Fibroblast of lung (primary cell): ENCODE measurements around the gene CFAP70. TPM values are rescaled to one million over a fixed set of nuclear protein-coding genes. Genes with fewer than 3 reads are reported as not detected.
A peak's percentile ranks its signal among the peaks of the same experiment; 100 is the strongest.

Source experiments
- DNase-seq, 2 donors: peaks; one replicate each; pipeline versions ENCODE4 v3.0.0 to v3.0.0-alpha.2; 2010; ENCODE audit warnings: low read depth in 2 of 2
- H2AFZ ChIP-seq: 2 replicates; pipeline ENCODE4 v1.5.1; 2012; ENCODE audit warnings: low read length, control low read depth, inconsistent platforms
- H3K27ac ChIP-seq: 2 replicates; pipeline ENCODE4 v1.5.1; 2011; ENCODE audit warnings: low read length, control low read depth; ENCODE audit not compliant: insufficient read depth
- H3K27me3 ChIP-seq: 2 replicates; pipeline ENCODE4 v1.5.1; 2011; ENCODE audit warnings: mild to moderate bottlenecking, low read length; ENCODE audit not compliant: control insufficient read depth, insufficient read depth
- H3K36me3 ChIP-seq: 2 replicates; pipeline ENCODE4 v1.5.1; 2011; ENCODE audit warnings: low read length; ENCODE audit not compliant: control insufficient read depth, insufficient read depth
- H3K4me1 ChIP-seq: 2 replicates; pipeline ENCODE4 v1.5.1; 2011; ENCODE audit warnings: low read length; ENCODE audit not compliant: control insufficient read depth, insufficient read depth; ENCODE audit errors: extremely low read depth
- H3K4me2 ChIP-seq: 2 replicates; pipeline ENCODE4 v1.5.1; 2011; ENCODE audit warnings: low read length, control low read depth; ENCODE audit not compliant: insufficient read depth; ENCODE audit errors: extremely low read depth
- H3K4me3 ChIP-seq, 4 experiments: fragments of 200-600 bp in 1 of 4; sonication (generic) in 1 of 4; replicated peaks in 1 of 4; 2 replicates each; pipeline ENCODE4 v1.5.1; 2011 to 2016; ENCODE audit warnings: low read length in 4 of 4, low read depth in 3 of 4, mild to moderate bottlenecking in 3 of 4, control low read depth in 2 of 4, inconsistent platforms in 1 of 4, mixed read lengths in 1 of 4; ENCODE audit not compliant: insufficient read depth in 1 of 4; ENCODE audit errors: control extremely low read depth in 1 of 4
- H3K79me2 ChIP-seq: 2 replicates; pipeline ENCODE4 v1.5.1; 2012; ENCODE audit warnings: mild to moderate bottlenecking, low read length, inconsistent platforms; ENCODE audit not compliant: control insufficient read depth, insufficient read depth
- H3K9ac ChIP-seq: 2 replicates; pipeline ENCODE4 v1.5.1; 2011; ENCODE audit warnings: mild to moderate bottlenecking, low read length, control low read depth; ENCODE audit not compliant: insufficient read depth
- H3K9me3 ChIP-seq: 2 replicates; pipeline ENCODE4 v1.5.1; 2012; ENCODE audit warnings: low read depth, low read length; ENCODE audit not compliant: control insufficient read depth, insufficient read depth
- H4K20me1 ChIP-seq: 2 replicates; pipeline ENCODE4 v1.5.1; 2011; ENCODE audit warnings: low read length; ENCODE audit not compliant: control insufficient read depth, insufficient read depth; ENCODE audit errors: extremely low read depth
- EZH2 ChIP-seq: IDR thresholded peaks from 2 replicates; pipeline ENCODE4 v1.5.1; 2012; ENCODE audit warnings: low read length, control low read depth, mild to moderate bottlenecking; ENCODE audit errors: missing control alignments
- polyA plus RNA-seq, 2 donors: library from polyadenylated mRNA; depleted of rRNA in 1 of 2; stranded (reverse) in 1 of 2; unstranded in 1 of 2; fragments of >200 nt; gene quantifications; 2 replicates each; pipeline ENCODE4 v1.2.1, GENCODE V29; 2011 to 2012; ENCODE audit warnings: missing spikeins in 1 of 2
- total RNA-seq: library from RNA; depleted of rRNA; stranded (reverse); fragments of >200 nt; gene quantifications from 2 replicates; pipeline ENCODE4 v1.2.1, GENCODE V29; 2014
- TF ChIP-seq, protein P1 (sequence below), 2 donors: IDR thresholded peaks in 1 of 2; conservative IDR thresholded peaks in 1 of 2; 1 replicate in 1 of 2; 2 replicates in 1 of 2; pipeline ENCODE4 v1.5.1; 2011 to 2012; ENCODE audit warnings: low read length in 2 of 2, control low read depth in 1 of 2, inconsistent platforms in 1 of 2, low read depth in 1 of 2, mild to moderate bottlenecking in 1 of 2

CFAP70 gene
- total and polyA plus RNA-seq, 2 donors (not counting 1 experiment from before 2014, with no cell fraction given) = 0.19 to 1.3 TPM

- no peaks in the 10 kb centered on the region for H4K20me1 ChIP-seq
- peaks cover 5% of the 10 kb centered on the region for H3K36me3 ChIP-seq
- DNase-seq = no peak
- no peak overlapping the region for H3K27ac ChIP-seq
- no peak overlapping the region for H3K9ac ChIP-seq
- no peak overlapping the region for H3K4me2 ChIP-seq
- no peaks in the 10 kb centered on the region for H3K9me3 ChIP-seq
- no peak overlapping the region for H2AFZ ChIP-seq
- H3K27me3 ChIP-seq = no peaks in the 10 kb centered on the region
- TF ChIP-seq, protein P1, sequence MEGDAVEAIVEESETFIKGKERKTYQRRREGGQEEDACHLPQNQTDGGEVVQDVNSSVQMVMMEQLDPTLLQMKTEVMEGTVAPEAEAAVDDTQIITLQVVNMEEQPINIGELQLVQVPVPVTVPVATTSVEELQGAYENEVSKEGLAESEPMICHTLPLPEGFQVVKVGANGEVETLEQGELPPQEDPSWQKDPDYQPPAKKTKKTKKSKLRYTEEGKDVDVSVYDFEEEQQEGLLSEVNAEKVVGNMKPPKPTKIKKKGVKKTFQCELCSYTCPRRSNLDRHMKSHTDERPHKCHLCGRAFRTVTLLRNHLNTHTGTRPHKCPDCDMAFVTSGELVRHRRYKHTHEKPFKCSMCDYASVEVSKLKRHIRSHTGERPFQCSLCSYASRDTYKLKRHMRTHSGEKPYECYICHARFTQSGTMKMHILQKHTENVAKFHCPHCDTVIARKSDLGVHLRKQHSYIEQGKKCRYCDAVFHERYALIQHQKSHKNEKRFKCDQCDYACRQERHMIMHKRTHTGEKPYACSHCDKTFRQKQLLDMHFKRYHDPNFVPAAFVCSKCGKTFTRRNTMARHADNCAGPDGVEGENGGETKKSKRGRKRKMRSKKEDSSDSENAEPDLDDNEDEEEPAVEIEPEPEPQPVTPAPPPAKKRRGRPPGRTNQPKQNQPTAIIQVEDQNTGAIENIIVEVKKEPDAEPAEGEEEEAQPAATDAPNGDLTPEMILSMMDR (conservative IDR thresholded peaks at IDR 0.05 in 1 of 2, IDR thresholded peaks at IDR 0.05 in 1 of 2; ENCODE audit: low read depth in 1 of 2, low read length in 2 of 2) = no peak
- no peak for TF ChIP-seq EZH2
- H3K4me3 ChIP-seq = no peak overlapping the region
- H3K4me1 ChIP-seq = peaks cover 8% of the 10 kb centered on the region
- peaks cover 57% of the 10 kb centered on the region for H3K79me2 ChIP-seq
These were observed 110.4 kb downstream of the CFAP70 start for GRCh38 chr10:73248259-73248724.

DNA sequence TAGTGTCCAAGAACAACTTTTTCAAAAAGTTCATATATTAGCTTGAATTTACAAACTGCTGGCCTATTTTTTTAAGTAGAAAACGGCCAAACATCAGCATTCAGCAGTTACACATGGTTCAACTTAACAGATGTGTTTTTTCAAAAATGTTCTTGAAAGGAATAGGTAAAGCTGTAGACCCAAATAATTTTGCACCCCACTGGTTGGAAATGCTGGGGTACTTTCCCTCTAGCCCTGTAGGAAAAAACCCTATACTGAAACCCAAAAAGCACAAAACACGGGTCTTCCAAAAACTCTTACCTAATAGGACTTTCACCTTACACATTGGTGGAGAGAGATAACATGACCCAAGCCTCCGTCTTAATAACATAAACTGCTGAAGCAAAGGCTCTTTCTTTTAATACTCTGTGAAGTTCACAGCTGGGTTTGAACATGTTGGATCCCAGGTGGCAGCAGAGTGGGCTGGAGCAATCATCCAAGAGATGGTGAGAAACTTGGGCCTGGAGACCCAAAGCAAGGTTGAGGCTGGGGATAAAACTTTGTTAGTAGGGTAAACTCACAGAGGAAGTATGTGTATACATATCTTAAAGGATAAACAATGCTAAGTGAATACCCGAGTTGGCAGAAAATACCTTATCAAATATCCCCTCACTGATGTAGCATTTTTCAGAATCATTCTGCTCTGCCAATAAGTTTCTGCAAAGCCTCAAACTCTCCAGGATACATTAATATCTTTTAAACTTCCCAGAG, 111.0 kb downstream of the CFAP70 start:
- no peaks in the 10 kb centered on the region for H3K27me3 ChIP-seq

More for the DNA sequence above, 111.0 kb downstream of the CFAP70 start:
- DNase-seq = no peak
- H3K4me2 ChIP-seq = peak overlapping the region; percentile 90
- H3K4me1 ChIP-seq = peaks cover 8% of the 10 kb centered on the region
- peaks cover 52% of the 10 kb centered on the region for H3K79me2 ChIP-seq
- TF ChIP-seq EZH2 = no peak
- TF ChIP-seq, protein P1 (conservative IDR thresholded peaks at IDR 0.05 in 1 of 2, IDR thresholded peaks at IDR 0.05 in 1 of 2; ENCODE audit: low read depth in 1 of 2, low read length in 2 of 2) = no peak
- peak overlapping the region; percentile 84 for H3K27ac ChIP-seq
- peak overlapping the region; percentile 34 for H3K9ac ChIP-seq
- H4K20me1 ChIP-seq = no peaks in the 10 kb centered on the region
- peaks cover 5% of the 10 kb centered on the region for H3K36me3 ChIP-seq
- no peak overlapping the region for H2AFZ ChIP-seq
- H3K9me3 ChIP-seq = no peaks in the 10 kb centered on the region
- peak overlapping the region; percentile 76 to 93 (median 86) for H3K4me3 ChIP-seq
